ENCODE measurements around the gene LDB3. TPM values are rescaled to one million over a fixed set of nuclear protein-coding genes. Genes with fewer than 3 reads are reported as not detected.

LDB3 gene
- total and polyA plus RNA-seq, 4 donors: 11.0 to 132 (median 50.2) TPM

- ATAC-seq (ENCODE audit: low FRiP score): no peak
- WGBS, 2 donors: 81 to 87% methylated on average over 8 of the region's 8 CpGs
- Histone ChIP-seq H3K4me3 (ENCODE audit: low read length in 2 of 2) (no peak overlapping the region), H3K4me1 (ENCODE audit: control insufficient read depth in 1 of 2, insufficient read depth in 2 of 2, low read length in 2 of 2) (no peaks in the 10 kb centered on the region), H3K9me3 (ENCODE audit: control insufficient read depth, low read length) (no peaks in the 10 kb centered on the region), H3K27me3 (ENCODE audit: control insufficient read depth in 1 of 2, insufficient read depth in 2 of 2, low read length in 1 of 2) (no peaks in the 10 kb centered on the region), H3K27ac (ENCODE audit: low read depth in 1 of 2, low read length in 2 of 2) (no peak overlapping the region), H3K36me3 (ENCODE audit: control insufficient read depth in 1 of 2, insufficient read depth in 2 of 2, low read length in 1 of 2) (peaks cover 0 to 5% of the 10 kb centered on the region in 2 donors)
- DNase-seq: peak; percentile 33 to 61
- intact Hi-C loops (cut with DNase I): loop anchor here in 1 of 2 donors (5.0 kb wide), 1 partner anchor 194 kb away; no protein-coding TSS in a partner anchor
Measured at GRCh38 chr10:86708068-86708782, 39.9 kb downstream of the LDB3 start.

- DNase-seq: peak; percentile 26 to 55
- no peak for ATAC-seq (ENCODE audit: low FRiP score)
- Histone ChIP-seq H3K36me3 (ENCODE audit: control insufficient read depth in 1 of 2, insufficient read depth in 2 of 2, low read length in 1 of 2) (peaks cover 0 to 3% of the 10 kb centered on the region in 2 donors), H3K27ac (ENCODE audit: low read depth in 1 of 2, low read length in 2 of 2) (no peak overlapping the region), H3K4me1 (ENCODE audit: control insufficient read depth in 1 of 2, insufficient read depth in 2 of 2, low read length in 2 of 2) (no peaks in the 10 kb centered on the region), H3K27me3 (ENCODE audit: control insufficient read depth in 1 of 2, insufficient read depth in 2 of 2, low read length in 1 of 2) (no peaks in the 10 kb centered on the region), H3K9me3 (ENCODE audit: control insufficient read depth, low read length) (no peaks in the 10 kb centered on the region), H3K4me3 (ENCODE audit: low read length in 2 of 2) (no peak overlapping the region)
- intact Hi-C loops (cut with DNase I): loop anchor here in 1 of 2 donors (5.0 kb wide), 1 partner anchor 193 kb away; no protein-coding TSS in a partner anchor
- WGBS, 2 donors: 70 to 75% methylated on average over 5 of the region's 5 CpGs
Measured at GRCh38 chr10:86708783-86709380, 40.6 kb downstream of the LDB3 start.

DNA sequence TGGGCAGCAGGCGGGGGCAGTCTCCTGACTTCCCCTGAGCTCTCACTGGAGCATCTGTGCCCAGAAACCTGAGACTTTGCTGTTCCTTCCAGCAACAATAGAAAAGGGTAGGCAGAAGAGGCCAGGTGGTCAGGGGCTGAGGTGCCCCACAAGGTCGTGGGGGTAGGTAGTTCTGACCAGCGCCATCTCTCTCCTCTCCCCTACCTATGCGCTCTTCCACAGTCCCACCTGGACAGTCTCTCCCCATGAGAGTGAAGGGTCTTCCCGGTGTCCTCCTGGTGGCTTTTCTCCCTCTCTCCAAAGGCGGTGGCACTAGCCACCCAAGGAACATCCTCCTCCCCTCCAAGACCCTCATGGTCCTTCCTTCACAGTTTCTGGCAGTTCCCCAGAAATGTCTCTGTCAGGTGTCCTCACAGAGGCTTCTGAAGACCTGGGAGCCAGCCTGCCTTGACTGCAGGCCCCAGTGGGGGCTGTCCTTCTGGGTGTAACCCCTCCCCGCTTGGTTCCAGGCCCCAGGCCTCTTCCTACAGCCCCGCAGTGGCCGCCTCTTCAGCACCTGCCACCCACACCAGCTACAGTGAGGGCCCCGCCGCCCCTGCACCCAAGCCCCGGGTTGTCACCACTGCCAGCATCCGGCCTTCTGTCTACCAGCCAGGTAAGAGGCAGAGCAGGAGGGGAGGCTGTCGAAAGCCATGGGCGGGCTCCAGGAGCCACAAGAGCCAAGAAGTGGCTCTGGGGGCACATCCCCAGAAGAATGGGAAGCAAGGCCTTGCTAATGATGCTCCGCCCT lies 41.3 kb downstream of the LDB3 start:
- peaks cover 0 to 3% of the 10 kb centered on the region in 2 donors for H3K36me3 ChIP-seq (ENCODE audit: control insufficient read depth in 1 of 2, insufficient read depth in 2 of 2, low read length in 1 of 2)
- H3K9me3 ChIP-seq (ENCODE audit: control insufficient read depth, low read length): no peaks in the 10 kb centered on the region
- WGBS, 2 donors: 92 to 94% methylated on average over 16 of the region's 16 CpGs
- intact Hi-C loops (cut with DNase I): loop anchor here (2.0 to 5.0 kb wide), 3 partner anchors 191 to 253 kb away; no protein-coding TSS in a partner anchor
- ATAC-seq (ENCODE audit: low FRiP score) (no peak), DNase-seq (peak; percentile 53 to 72)
- H3K4me1 ChIP-seq (ENCODE audit: control insufficient read depth in 1 of 2, insufficient read depth in 2 of 2, low read length in 2 of 2): no peaks in the 10 kb centered on the region
- H3K27ac ChIP-seq (ENCODE audit: low read depth in 1 of 2, low read length in 2 of 2): no peak overlapping the region
- H3K27me3 ChIP-seq (ENCODE audit: control insufficient read depth in 1 of 2, insufficient read depth in 2 of 2, low read length in 1 of 2): no peaks in the 10 kb centered on the region
- no peak overlapping the region for H3K4me3 ChIP-seq (ENCODE audit: low read length in 2 of 2)

DNA sequence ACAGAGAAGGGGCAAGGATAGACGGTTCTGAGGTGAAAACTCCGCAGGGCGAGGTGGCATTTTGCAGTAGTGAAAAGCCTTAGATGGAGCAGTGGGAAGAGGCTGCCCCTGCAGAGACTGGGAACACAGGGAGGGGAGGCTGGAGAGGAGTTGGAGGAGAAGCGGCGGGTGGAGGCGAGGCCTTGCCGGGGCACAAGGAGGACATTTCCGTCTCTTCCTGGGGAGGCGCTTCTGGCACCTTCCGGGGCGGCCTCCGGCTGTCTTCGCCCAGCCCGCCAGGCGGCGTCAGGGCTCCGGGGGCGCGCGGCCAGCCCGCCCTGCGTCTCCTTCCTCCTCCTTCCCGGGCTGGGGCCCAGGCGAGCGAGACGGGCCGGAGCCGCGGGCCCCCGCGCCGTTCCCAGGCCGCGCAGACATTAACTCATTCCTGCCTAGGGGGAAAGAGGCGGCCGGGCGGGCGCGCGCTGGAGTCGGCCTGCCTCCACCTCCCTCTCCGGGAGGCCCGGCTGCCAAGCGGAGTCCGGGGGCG lies 42.7 kb downstream of the LDB3 start:
- peak overlapping the region; percentile 66 to 91 for H3K4me3 ChIP-seq (ENCODE audit: low read length in 2 of 2)
- peak overlapping the region; percentile 82 to 87 for H3K27ac ChIP-seq (ENCODE audit: low read depth in 1 of 2, low read length in 2 of 2)
- no peaks in the 10 kb centered on the region for H3K9me3 ChIP-seq (ENCODE audit: control insufficient read depth, low read length)
- intact Hi-C loops (cut with DNase I): loop anchor here in 1 of 2 donors (1.0 to 5.0 kb wide), 3 partner anchors 45 to 251 kb away; partner anchors contain the start of gene BMPR1A
- no peaks in the 10 kb centered on the region for H3K4me1 ChIP-seq (ENCODE audit: control insufficient read depth in 1 of 2, insufficient read depth in 2 of 2, low read length in 2 of 2)
- ATAC-seq (ENCODE audit: low FRiP score): peak; percentile 94
- peak; percentile 94 to 96 for DNase-seq
- H3K36me3 ChIP-seq (ENCODE audit: control insufficient read depth in 1 of 2, insufficient read depth in 2 of 2, low read length in 1 of 2): peaks cover 0 to 3% of the 10 kb centered on the region in 2 donors
- no peaks in the 10 kb centered on the region for H3K27me3 ChIP-seq (ENCODE audit: control insufficient read depth in 1 of 2, insufficient read depth in 2 of 2, low read length in 1 of 2)
- WGBS, 2 donors: 3% methylated on average over 38 to 46 of the region's 46 CpGs

GRCh38 chr10:86711513-86712316 lies 43.4 kb downstream of the LDB3 start:
- H3K27ac ChIP-seq (ENCODE audit: low read depth in 1 of 2, low read length in 2 of 2): peak overlapping the region; percentile 82 to 87
- no peaks in the 10 kb centered on the region for H3K27me3 ChIP-seq (ENCODE audit: control insufficient read depth in 1 of 2, insufficient read depth in 2 of 2, low read length in 1 of 2)
- WGBS, 2 donors: 0 to 1% methylated on average over 56 to 82 of the region's 82 CpGs
- intact Hi-C loops (cut with DNase I): loop anchor here in 1 of 2 donors (1.0 to 5.0 kb wide), 3 partner anchors 45 to 251 kb away; partner anchors contain the start of gene BMPR1A
- peak overlapping the region; percentile 66 to 91 for H3K4me3 ChIP-seq (ENCODE audit: low read length in 2 of 2)
- no peaks in the 10 kb centered on the region for H3K4me1 ChIP-seq (ENCODE audit: control insufficient read depth in 1 of 2, insufficient read depth in 2 of 2, low read length in 2 of 2)
- H3K9me3 ChIP-seq (ENCODE audit: control insufficient read depth, low read length): no peaks in the 10 kb centered on the region
- H3K36me3 ChIP-seq (ENCODE audit: control insufficient read depth in 1 of 2, insufficient read depth in 2 of 2, low read length in 1 of 2): no peaks in the 10 kb centered on the region
- peak; percentile 67 to 85 for DNase-seq
- ATAC-seq (ENCODE audit: low FRiP score): peak; percentile 49

GRCh38 chr10:86712317-86712707 lies 44.0 kb downstream of the LDB3 start:
- no peaks in the 10 kb centered on the region for H3K4me1 ChIP-seq (ENCODE audit: control insufficient read depth in 1 of 2, insufficient read depth in 2 of 2, low read length in 2 of 2)
- no peak for DNase-seq
- no peaks in the 10 kb centered on the region for H3K36me3 ChIP-seq (ENCODE audit: control insufficient read depth in 1 of 2, insufficient read depth in 2 of 2, low read length in 1 of 2)
- no peak for ATAC-seq (ENCODE audit: low FRiP score)
- no peaks in the 10 kb centered on the region for H3K9me3 ChIP-seq (ENCODE audit: control insufficient read depth, low read length)
- no peaks in the 10 kb centered on the region for H3K27me3 ChIP-seq (ENCODE audit: control insufficient read depth in 1 of 2, insufficient read depth in 2 of 2, low read length in 1 of 2)
- WGBS, 2 donors: 21 to 22% methylated on average over 9 of the region's 9 CpGs
- H3K27ac ChIP-seq (ENCODE audit: low read depth in 1 of 2, low read length in 2 of 2): peak overlapping the region; percentile 82 to 87
- peak overlapping the region in 1 of 2 donors; percentile 66 for H3K4me3 ChIP-seq (ENCODE audit: low read length in 2 of 2)
- intact Hi-C loops (cut with DNase I): loop anchor here in 1 of 2 donors (5.0 kb wide), 1 partner anchor 250 kb away; no protein-coding TSS in a partner anchor

DNA sequence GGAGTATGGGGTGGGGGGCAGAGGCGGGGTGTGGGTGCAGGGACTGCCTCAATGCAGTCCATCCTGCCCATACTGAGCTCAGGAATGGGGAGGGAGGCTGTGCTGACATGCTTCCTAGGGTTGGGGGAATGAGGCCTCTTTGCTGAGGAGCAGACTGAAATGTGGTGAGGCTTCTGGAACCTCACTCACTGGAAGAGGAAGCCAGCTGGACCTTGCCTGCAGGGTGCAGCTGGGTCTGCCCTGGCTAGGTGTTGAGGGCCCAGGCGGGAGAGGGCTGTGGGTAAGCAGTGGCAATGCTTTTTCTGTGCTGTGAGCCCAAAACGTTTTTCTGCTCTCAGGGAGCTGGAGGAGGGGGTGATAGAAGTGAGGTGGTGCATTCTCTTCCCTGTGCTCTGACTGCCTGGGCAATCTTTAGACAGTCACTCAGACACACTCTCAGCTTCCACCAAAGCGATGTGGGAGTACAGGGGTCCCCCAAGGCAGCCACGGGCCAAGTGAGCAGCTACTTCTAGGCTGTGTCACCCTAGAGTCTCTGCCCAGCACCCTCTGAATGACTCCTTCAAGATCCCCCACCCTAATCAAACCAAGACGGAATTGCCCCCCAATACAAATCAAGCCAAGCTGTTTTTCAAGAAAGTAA lies 47.0 kb downstream of the LDB3 start:
- no peak overlapping the region for H3K4me3 ChIP-seq (ENCODE audit: low read length in 2 of 2)
- intact Hi-C loops (cut with DNase I): loop anchor here in 1 of 2 donors (5.0 kb wide), 1 partner anchor 182 kb away; no protein-coding TSS in a partner anchor
- 67 to 69% methylated on average over 6 of the region's 6 CpGs for WGBS, 2 donors
- no peak overlapping the region for H3K27ac ChIP-seq (ENCODE audit: low read depth in 1 of 2, low read length in 2 of 2)
- peak in 1 of 2 donors; percentile 21 for DNase-seq
- H3K27me3 ChIP-seq (ENCODE audit: control insufficient read depth in 1 of 2, insufficient read depth in 2 of 2, low read length in 1 of 2): no peaks in the 10 kb centered on the region
- H3K9me3 ChIP-seq (ENCODE audit: control insufficient read depth, low read length): no peaks in the 10 kb centered on the region
- peaks cover 3% of the 10 kb centered on the region in 2 donors for H3K36me3 ChIP-seq (ENCODE audit: control insufficient read depth in 1 of 2, insufficient read depth in 2 of 2, low read length in 1 of 2)
- H3K4me1 ChIP-seq (ENCODE audit: control insufficient read depth in 1 of 2, insufficient read depth in 2 of 2, low read length in 2 of 2): no peaks in the 10 kb centered on the region
- no peak for ATAC-seq (ENCODE audit: low FRiP score)

Measured in aorta (tissue), 5 donors.